HT1080 (cell line): ENCODE results near the gene ZBTB47. TPM values are rescaled to one million over a fixed set of nuclear protein-coding genes. Genes with fewer than 3 reads are reported as not detected.

ENCODE experiments used
- DNase-seq: peaks from one replicate; pipeline ENCODE4 v3.0.0-alpha.2; 2015; ENCODE audit warnings: low read depth
- total RNA-seq: library from RNA; depleted of rRNA; stranded (reverse); fragments of >200 nt; shearing (Covaris generic); gene quantifications from 2 replicates; pipeline ENCODE4 v1.2.3, GENCODE V29; 2014; rRNA removed

ZBTB47 gene
- total RNA-seq, 1 experiment from 2014 or later, result 16.4 TPM

DNA sequence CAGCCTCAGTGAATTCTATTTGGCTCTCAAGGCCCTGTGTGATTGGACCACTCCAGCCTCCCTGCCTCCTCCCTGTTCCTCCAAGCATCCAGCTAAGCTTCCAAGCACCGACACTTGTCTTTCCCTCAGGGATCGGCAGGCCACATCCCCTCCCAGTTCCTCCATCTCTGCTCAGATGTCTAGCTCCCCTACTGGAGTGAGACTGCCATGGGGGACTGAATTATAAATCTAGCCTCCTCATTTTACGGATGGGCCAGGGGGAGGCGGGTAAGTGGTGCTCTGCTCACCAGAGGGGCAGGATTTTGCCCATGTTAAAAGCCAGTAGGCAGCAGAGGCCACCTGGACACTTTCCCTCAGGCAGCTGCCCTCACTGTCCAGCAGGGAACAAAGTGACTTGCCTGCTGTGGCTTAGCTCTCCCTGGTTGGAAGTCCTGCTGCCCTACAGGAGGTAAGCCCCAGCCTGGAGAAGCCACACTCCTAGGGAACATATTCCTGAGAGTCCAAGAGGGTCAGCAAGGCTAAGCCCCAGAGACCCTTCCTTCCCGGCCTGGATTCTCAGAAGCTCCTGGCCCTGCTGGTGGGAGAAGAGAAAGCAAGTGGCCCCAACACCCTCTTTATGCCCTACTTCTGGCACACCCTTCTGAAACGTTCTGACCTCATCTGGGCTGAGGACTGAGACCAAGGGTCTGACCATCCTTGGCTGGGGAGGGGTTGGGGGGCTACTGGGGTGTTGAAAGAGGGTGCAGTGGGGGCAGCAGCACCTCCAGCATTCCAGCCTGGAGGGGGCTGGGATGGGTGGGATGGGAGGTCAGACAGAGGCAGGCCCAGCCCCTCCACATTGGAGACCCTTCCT is 58.2 kb downstream of the ZBTB47 start:
- peak; percentile 5 for DNase-seq

DNA sequence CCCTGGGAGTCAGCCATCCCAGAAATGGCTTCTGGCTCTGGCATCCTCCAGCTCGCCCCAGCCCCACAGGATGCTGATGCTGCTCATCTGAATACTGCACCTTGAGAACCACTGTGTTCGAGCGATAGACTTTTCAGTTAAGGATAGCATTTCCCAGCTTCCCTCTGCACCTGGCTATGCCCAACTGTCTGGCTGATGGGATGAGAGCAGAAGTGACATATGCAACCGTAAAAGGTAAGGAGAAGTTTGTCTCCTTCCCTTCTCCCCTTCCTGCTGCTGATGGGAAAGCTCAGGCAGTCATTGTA is 58.8 kb downstream of the ZBTB47 start:
- DNase-seq, result no peak

DNA sequence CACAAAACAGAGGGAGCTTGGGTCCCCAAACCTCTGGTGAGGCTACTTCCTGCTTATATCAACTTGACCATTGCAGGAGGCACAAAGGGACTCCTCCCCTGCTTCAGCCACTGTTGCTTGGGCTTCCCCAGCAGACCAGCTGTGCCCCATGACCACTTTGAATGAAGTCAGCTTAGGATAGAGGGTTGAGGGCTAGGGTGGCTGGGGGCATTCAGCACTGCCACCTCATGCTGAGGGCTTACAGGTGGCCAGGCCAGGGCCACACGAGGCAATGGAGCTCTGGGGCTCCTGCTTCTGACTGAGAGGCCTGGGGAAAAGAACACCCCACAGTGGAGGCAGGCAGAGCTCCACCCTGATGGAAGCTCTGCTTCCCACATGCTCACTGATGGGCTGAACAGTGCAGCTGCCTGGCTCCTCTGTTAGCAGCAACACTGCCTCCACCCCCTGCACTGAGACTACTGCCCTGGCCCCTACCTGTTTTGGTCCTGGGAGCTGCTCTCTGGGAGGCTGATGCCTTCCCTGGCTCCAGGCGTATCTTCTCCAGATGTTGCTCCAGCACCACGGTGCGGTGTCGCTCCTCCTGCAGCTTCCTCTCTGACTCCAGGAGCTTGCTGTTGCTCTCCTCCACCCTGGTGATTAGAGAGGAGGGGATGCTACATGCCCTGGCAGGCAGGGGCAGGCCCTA is 59.3 kb downstream of the ZBTB47 start:
- no peak for DNase-seq

DNA sequence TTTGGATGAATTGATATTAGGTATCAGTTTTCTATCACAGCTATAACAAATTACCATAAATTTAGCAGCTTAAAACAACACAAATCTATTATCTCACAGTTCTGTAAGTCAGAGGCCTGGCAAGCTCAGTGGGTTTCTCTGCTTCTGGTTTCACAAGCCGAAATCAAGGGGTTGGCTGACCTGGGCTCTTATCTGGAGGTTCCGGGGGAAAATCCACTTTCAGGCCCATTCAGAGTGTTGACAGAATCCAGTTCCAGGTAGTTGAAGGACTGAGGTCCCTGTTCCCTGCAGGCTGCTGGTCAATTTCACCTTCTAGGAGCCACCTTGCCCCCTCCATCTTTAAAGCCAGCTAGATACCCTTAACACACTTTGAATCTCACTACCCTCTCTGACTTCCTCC is 60.2 kb downstream of the ZBTB47 start:
- DNase-seq, result no peak

DNA sequence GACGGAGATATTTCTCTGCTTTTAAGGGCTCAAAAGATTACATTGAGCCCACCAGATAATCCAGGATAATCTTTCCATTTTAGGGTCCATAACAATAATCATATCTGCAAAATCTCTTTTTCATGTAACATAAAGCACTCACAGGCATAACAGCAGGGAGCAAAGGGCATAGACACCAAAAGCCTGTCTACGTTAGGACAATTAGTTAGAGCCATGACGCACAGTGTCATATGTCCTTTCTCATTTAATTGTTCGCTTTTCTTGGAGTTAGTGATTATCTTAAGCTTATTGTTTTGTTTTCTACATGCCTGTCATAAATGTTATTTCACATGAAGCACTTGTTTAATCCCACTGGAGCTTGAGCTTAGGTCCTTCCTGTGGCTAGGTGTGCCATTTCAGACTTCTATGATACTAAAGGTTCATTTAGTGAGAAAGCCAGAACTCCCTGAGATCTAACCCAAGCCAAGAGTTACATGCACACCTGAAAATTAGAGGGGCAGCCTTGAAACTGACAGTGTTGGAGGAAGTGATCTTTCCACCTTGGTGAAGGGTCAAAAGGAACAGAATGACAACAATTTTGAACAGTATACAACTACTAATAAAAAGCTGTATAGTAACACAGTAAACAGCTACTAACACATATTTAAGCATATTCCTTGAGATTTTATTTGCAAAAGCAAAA is 60.8 kb downstream of the ZBTB47 start:
- DNase-seq, result no peak

Other genes starting within 250 kb of the ZBTB47 start
- gene LYZL4, start 243.1 kb upstream of the ZBTB47 start, total RNA-seq, result not detected in 2 replicates
- not detected in 2 replicates for gene VIPR1, start 151.1 kb upstream of the ZBTB47 start, total RNA-seq
- gene SEC22C, start 71.7 kb upstream of the ZBTB47 start, total RNA-seq, result 56.5 and 65.0 TPM in 2 replicates
- gene SS18L2, start 62.8 kb upstream of the ZBTB47 start, total RNA-seq, result 45.1 and 45.3 TPM in 2 replicates
- gene NKTR, start 53.0 kb upstream of the ZBTB47 start, total RNA-seq, result 12.8 and 16.1 TPM in 2 replicates
- not detected in 2 replicates for gene KLHL40, start 31.8 kb downstream of the ZBTB47 start, total RNA-seq
- not detected in 2 replicates for gene HHATL, start 49.1 kb downstream of the ZBTB47 start, total RNA-seq
- gene CCDC13, start 119.6 kb downstream of the ZBTB47 start, total RNA-seq, result not detected in 2 replicates
- gene HIGD1A, start 150.8 kb downstream of the ZBTB47 start, total RNA-seq, result 116 and 132 TPM in 2 replicates
- not detected in 2 replicates for gene ACKR2, start 155.7 kb downstream of the ZBTB47 start, total RNA-seq
- gene CYP8B1, start 222.2 kb downstream of the ZBTB47 start, total RNA-seq, result not detected in 2 replicates